GM12891 (cell line): ENCODE measurements around the gene TADA1.
A peak's percentile ranks its signal among the peaks of the same experiment; 100 is the strongest.

ENCODE experiments used
- PAX5 ChIP-seq: IDR thresholded peaks from 2 replicates; pipeline ENCODE4 v1.6.1; 2011; ENCODE audit warnings: low read length, moderate library complexity, mild to moderate bottlenecking; ENCODE audit not compliant: insufficient read depth, severe bottlenecking
- POLR2A ChIP-seq: IDR thresholded peaks from 2 replicates; pipeline ENCODE4 v1.6.1; 2011; ENCODE audit warnings: low read depth, low read length, control low read depth
- POLR2AphosphoS5 ChIP-seq: IDR thresholded peaks from 2 replicates; pipeline ENCODE4 v1.6.1; 2011; ENCODE audit warnings: low read depth, low read length, control low read depth
- POU2F2 ChIP-seq: IDR thresholded peaks from 2 replicates; pipeline ENCODE4 v1.6.1; 2011; ENCODE audit warnings: low read depth, mild to moderate bottlenecking, control low read depth, low read length, moderate library complexity
- SPI1 ChIP-seq: IDR thresholded peaks from 2 replicates; pipeline ENCODE4 v1.6.1; 2011; ENCODE audit warnings: low read depth, low read length, control low read depth
- TAF1 ChIP-seq: IDR thresholded peaks from 2 replicates; pipeline ENCODE4 v1.6.1; 2011; ENCODE audit warnings: low read depth, low read length, control low read depth

GRCh38 chr1:166852918-166853317, 23.1 kb downstream of the TADA1 start:
- TF ChIP-seq POLR2AphosphoS5 (no peak), POLR2A (no peak), TAF1 (no peak), PAX5 (no peak), SPI1 (peak; percentile 51), POU2F2 (no peak)
